ENCODE data around the gene OPTC. TPM values are rescaled to one million over a fixed set of nuclear protein-coding genes. Genes with fewer than 3 reads are reported as not detected.
"Not testable (repeated sequence)": the region's sequence is repeated elsewhere in the genome, so short reads cannot be mapped to it uniquely, and the experiment has no call there.

OPTC gene
- polyA plus RNA-seq (not detected in 2 replicates), polyA minus RNA-seq (not detected in 2 replicates)

GRCh38 chr1:203493901-203494300, at the start of gene OPTC:
Gene OPTC (plus strand): TSS chr1:203494153. CDS start chr1:203496006, 1,853 bp downstream.
- Histone ChIP-seq H3K27ac (ENCODE audit: low read length) (no peak within 1 kb of the TSS), H2AFZ (ENCODE audit: low read depth, low read length) (no peak within 1 kb of the TSS)

DNA sequence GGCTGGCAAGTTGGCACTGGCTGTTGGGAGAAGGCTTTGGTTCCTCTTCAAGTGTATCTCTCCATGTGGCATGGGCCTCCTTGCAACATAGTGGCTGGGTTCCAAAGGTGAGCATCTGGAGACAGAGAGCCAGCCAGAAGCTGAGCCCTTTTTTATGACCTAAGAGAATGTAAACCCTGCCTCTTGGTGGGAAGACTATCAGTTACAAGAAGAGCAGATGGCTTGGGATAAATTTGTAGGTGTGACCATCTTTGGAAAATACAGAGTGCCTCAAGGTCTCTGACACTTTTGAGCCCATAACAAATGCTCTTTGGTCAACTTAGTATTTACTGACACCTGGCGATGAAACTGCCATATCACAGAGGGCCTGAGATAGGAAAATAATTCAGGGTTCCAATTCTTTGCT, 49.8 kb upstream of the OPTC start:
- Histone ChIP-seq H2AFZ (ENCODE audit: low read depth, low read length) (no peak overlapping the region), H3K79me2 (replicated peaks; ENCODE audit: insufficient read depth, low read length) (no peaks in the 10 kb centered on the region), H3F3A (ENCODE audit: insufficient read depth, low read length, poor library complexity, severe bottlenecking) (no peaks in the 10 kb centered on the region), H3K9me3 (ENCODE audit: low read length) (peaks cover 3% of the 10 kb centered on the region), H3K9me2 (ENCODE audit: insufficient read depth, low read length) (no peaks in the 10 kb centered on the region), H3K4me2 (ENCODE audit: low read length) (no peak overlapping the region), H3K36me3 (ENCODE audit: insufficient read depth, low read length) (no peaks in the 10 kb centered on the region), H3K27ac (ENCODE audit: low read length) (no peak overlapping the region), H3K9ac (ENCODE audit: low read length) (no peak overlapping the region), H3K4me3 (ENCODE audit: low read length) (no peak overlapping the region), H3K27me3 (ENCODE audit: insufficient read depth, low read depth, low read length) (no peaks in the 10 kb centered on the region), H4K20me1 (ENCODE audit: insufficient read depth) (no peaks in the 10 kb centered on the region)
- TF ChIP-seq RAD21 (conservative IDR thresholded peaks at IDR 0.05) (no peak), MXI1 (conservative IDR thresholded peaks at IDR 0.05; ENCODE audit: poor library complexity, severe bottlenecking) (no peak)

More at GRCh38 chr1:203493901-203494300, at the start of gene OPTC:
- no peak for TF ChIP-seq TAF1 (IDR thresholded peaks at IDR 0.05; ENCODE audit: low read depth)
- no peak for TF ChIP-seq RAD21 (conservative IDR thresholded peaks at IDR 0.05)
- no peak for TF ChIP-seq EZH2 (IDR thresholded peaks at IDR 0.05; ENCODE audit: borderline replicate concordance, insufficient read depth, low read length, poor library complexity, severe bottlenecking)
- Histone ChIP-seq H3K4me3 (ENCODE audit: low read length) (no peak within 1 kb of the TSS), H3K36me3 (ENCODE audit: insufficient read depth, low read length) (no peaks in the 10 kb centered on the region), H3K27me3 (ENCODE audit: insufficient read depth, low read depth, low read length) (no peaks in the 10 kb centered on the region), H4K20me1 (ENCODE audit: insufficient read depth) (no peaks in the 10 kb centered on the region), H3K9me3 (ENCODE audit: low read length) (no peaks in the 10 kb centered on the region), H3K79me2 (replicated peaks; ENCODE audit: insufficient read depth, low read length) (no peaks in the 10 kb centered on the region), H3K9me2 (ENCODE audit: insufficient read depth, low read length) (no peaks in the 10 kb centered on the region), H3F3A (ENCODE audit: insufficient read depth, low read length, poor library complexity, severe bottlenecking) (no peaks in the 10 kb centered on the region), H3K4me2 (ENCODE audit: low read length) (no peak within 1 kb of the TSS), H3K9ac (ENCODE audit: low read length) (no peak within 1 kb of the TSS)

DNA sequence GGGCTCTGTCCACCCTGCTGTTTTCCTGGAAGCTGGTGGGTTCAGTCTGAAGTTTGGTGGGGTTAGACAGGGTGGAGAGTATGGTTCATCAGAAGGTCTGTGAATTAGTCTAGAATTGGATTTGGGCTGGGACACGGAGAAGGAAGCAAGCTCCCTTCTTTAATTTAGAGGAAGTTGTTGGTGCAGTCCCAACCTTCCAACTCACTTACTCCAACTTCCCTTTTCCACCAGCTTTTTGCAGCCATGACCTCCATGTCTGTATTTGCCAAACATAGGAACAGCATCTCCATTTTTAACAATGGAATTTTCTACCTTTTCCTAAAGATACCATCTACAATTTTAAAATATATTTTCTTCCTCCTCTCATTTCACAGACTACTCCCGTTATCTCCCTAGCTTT, 46.8 kb upstream of the OPTC start:
- no peak for TF ChIP-seq CTCF (IDR thresholded peaks at IDR 0.05; ENCODE audit: poor library complexity, severe bottlenecking)
- TF ChIP-seq SMC3 (conservative IDR thresholded peaks at IDR 0.05; ENCODE audit: poor library complexity) = no peak
- no peaks in the 10 kb centered on the region for H3F3A ChIP-seq (ENCODE audit: insufficient read depth, low read length, poor library complexity, severe bottlenecking)
- H3K27ac ChIP-seq (ENCODE audit: low read length) = no peak overlapping the region
- H3K36me3 ChIP-seq (ENCODE audit: insufficient read depth, low read length) = no peaks in the 10 kb centered on the region
- no peaks in the 10 kb centered on the region for H3K27me3 ChIP-seq (ENCODE audit: insufficient read depth, low read depth, low read length)
- no peaks in the 10 kb centered on the region for H3K9me2 ChIP-seq (ENCODE audit: insufficient read depth, low read length)
- peaks cover 3% of the 10 kb centered on the region for H3K9me3 ChIP-seq (ENCODE audit: low read length)
- H3K79me2 ChIP-seq (replicated peaks; ENCODE audit: insufficient read depth, low read length) = no peaks in the 10 kb centered on the region
- no peaks in the 10 kb centered on the region for H4K20me1 ChIP-seq (ENCODE audit: insufficient read depth)
- no peak overlapping the region for H3K9ac ChIP-seq (ENCODE audit: low read length)
- no peak overlapping the region for H2AFZ ChIP-seq (ENCODE audit: low read depth, low read length)
- H3K4me2 ChIP-seq (ENCODE audit: low read length) = no peak overlapping the region
- H3K4me3 ChIP-seq (ENCODE audit: low read length) = no peak overlapping the region

DNA sequence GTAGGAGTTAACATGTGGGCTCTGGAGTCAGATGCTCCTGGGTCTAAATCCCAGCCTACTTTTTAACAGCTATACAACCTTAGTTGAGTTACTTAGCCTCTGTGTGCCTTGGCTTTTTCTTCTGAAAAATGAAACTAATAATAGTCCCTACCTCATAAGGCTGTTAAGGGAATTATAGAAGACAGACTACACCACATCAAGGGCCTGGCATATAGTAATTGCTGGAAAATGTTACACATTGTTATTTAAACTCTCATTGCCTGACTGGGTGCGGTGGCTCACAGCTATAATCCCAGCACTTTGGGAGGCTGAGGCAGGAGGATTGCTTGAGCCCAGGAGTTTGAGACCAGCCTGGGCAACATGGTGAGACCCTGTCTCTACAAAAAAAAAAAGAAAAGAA, 46.4 kb upstream of the OPTC start:
- H3K79me2 ChIP-seq (replicated peaks; ENCODE audit: insufficient read depth, low read length) = not testable (repeated sequence)

More for the DNA sequence above, 46.4 kb upstream of the OPTC start:
- H3K27ac ChIP-seq (ENCODE audit: low read length); H3K27me3 ChIP-seq (ENCODE audit: insufficient read depth, low read depth, low read length); H3K9me2 ChIP-seq (ENCODE audit: insufficient read depth, low read length); H3F3A ChIP-seq (ENCODE audit: insufficient read depth, low read length, poor library complexity, severe bottlenecking); H3K36me3 ChIP-seq (ENCODE audit: insufficient read depth, low read length); H3K9ac ChIP-seq (ENCODE audit: low read length); H3K4me2 ChIP-seq (ENCODE audit: low read length); H4K20me1 ChIP-seq (ENCODE audit: insufficient read depth); H2AFZ ChIP-seq (ENCODE audit: low read depth, low read length); H3K4me3 ChIP-seq (ENCODE audit: low read length); H3K9me3 ChIP-seq (ENCODE audit: low read length): not testable (repeated sequence)
